SIG-M5 (cell line): ENCODE results near the gene EDAR.

Source experiments
- DNase-seq: peaks from one replicate; lab custom pipeline; 2025; lab: John Stamatoyannopoulos, UW

EDAR gene

DNA sequence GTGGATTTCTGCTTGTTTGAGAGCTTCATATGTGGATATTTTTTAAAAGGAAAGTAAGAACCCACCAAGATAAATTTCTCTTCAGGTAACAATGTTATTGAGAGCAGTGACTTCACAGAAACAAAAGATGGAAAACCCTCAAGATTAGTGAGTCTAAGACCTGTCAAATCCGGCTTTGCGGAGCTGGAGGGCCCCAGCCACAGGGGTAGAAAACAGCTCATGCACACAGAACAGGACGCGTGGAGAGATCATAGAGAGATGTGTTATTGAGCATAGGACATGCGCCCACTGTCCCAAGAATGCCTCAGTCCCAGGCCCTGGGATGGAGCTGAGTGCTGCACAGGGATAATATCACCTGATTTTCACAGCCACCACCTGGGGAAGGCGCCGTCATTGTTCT is 21.3 kb downstream of the EDAR start:
- no peak for DNase-seq

DNA sequence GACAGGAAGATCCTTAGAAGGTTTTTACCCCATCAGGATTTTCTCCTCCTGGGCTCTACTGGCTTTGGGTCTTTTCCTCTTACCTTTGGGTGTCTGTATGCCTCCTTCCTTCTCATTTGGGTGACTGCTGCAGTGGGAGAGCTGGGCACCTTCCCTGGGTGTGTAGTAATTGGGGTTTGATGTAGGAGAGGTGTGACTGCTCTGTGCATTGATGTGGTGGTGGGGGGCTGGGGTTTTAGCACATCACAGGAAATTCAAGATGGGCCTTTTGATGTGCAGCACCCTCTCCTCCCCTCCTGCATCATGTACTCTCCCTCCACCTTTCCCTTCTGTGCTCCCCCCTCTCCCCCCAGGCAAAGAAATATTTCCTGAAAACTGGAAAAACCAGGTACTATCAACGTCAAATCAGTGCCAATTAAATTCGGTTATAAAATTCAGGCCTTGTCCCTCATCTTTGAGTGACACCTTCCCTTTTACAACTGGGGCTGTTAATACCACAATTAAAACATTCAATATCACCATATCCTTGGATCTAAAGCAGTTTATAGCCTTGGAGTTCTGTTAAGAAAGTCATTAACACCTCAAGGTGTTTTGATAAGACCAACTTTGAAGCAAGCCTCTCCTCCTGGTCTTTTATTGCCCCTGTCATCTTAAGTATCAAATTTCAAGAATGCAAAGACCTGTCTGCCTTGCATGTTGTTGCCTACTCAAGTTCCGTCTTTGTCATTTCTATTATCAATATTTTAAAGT is 23.3 kb downstream of the EDAR start:
- no peak for DNase-seq

DNA sequence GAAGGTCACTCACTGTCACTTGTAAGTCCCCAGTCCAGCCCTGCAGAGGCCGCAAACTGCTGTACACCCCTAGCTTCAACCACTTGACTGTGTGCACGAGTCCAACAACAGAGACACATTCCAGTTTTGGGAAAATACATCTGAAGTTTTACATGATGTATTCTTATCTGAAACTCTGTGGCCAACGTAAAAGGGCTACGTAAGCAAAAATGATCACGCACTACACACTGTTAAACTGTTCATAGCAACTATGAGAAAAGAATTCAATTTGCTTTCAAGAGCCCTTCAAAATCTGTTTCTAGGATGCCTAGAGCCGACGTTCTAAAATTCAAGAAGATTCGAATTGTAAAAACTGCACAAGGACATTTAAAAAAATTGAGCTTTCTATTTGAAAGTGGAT is 26.0 kb downstream of the EDAR start:
- DNase-seq, result no peak

DNA sequence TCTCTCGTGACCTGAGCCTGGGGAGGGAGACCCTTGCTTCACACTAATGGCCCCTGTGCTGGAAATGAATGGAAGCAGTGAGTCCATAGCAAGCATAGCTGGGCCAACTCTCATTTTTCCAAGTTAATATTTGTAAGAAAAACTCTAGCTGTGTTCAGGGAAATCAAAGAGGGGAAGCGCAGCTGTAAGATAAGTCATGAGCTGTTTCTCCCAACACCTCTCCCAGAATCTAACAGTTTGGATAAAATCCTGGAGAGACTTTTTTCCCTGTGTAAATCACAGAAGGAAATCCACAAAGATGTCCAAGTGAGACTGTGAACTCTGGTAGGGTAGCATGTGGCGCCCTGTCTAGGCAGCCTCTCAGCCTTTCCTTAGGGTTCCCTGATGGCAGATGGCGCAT is 27.2 kb downstream of the EDAR start:
- DNase-seq, result no peak

DNA sequence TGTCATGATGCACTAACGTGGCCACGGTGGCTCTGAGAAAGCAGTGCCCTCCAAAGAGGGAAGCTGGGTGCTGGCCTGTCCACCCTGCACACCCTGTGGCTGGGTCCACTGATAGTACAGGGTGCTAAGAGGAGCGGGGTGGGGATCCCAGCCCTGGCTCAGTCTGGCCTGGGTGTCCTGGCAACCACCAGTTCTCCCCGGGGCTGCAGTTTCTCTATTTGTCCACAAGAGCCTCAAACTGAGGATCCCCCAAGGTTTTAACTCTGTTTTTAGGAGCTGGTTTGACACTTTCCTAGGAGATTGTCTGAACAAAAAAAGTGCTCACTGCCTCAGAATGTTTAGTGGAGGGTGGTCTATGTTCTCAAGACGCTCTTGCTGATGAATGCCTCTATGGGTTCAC is 29.0 kb downstream of the EDAR start:
- DNase-seq, result no peak

DNA sequence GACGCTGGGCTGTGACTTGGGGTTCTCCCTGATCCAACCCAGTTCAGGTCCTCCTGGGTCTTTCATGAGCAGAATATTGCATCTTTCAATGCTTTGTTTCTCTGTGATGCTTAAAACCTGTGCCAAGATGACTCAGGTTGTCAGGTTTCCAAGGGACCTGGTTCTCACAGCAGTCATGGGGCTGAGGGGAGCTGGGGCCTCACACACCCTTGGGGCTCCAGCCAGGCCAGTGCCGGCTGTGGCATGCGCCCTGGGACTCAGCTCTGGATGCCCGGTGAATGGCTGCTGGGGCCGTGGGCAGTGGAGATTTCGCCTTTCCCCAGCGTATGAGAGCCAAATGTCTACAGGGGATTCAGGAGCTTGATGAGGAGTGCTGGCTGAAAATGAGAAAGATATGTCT is 29.6 kb downstream of the EDAR start:
- DNase-seq, result no peak

DNA sequence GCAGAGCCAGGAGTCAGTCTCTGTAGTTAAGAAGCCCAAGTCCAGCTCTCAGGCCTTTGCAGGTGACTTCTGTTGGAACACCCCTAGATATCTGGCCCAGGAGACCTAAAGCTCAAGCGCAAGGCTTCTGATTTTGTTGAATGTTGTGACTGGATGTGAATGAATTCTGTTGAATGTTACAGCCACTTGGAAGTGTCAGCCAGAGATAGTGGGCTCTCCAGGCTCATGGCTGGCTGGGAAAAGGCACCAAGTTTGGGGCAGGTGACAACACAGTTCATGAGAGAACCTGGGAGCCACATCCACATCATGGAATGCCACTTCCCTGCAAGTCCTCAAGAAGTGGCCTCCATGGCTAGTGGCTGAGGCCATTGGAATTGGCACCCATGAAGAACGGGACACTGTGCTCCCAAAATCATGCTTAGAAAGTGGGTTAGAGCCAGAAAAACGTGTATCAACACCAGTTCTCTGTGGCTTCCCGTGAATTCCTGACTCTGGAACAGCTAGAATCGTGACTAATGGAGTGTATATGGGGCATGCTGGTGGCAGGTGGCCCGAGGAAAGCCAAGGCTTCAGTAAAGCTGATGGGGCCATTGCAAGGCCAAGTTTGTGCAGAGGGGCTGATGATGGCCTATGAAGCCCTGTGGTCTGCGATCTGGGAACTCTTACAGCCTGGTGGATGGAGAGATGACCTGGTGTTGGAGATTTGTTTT is 30.2 kb downstream of the EDAR start:
- no peak for DNase-seq

DNA sequence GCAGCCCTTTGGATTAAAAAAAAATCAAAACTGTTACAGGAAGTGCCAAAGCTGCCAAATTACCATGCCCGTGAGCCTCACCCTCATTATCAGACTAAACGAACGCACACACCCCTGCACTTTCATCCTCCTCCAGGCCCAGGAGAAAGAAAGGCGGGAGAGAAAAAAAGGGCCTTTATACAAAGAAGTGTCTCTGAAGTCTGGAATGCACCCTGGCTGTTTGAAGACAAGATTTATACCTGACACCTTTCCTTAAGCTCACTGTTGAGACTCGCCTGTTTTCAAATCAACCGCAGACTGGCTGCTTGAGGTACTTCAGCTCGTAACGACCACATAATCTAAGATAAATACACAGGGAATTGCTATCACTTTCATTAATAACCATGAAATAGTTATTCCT is 31.0 kb downstream of the EDAR start:
- no peak for DNase-seq

DNA sequence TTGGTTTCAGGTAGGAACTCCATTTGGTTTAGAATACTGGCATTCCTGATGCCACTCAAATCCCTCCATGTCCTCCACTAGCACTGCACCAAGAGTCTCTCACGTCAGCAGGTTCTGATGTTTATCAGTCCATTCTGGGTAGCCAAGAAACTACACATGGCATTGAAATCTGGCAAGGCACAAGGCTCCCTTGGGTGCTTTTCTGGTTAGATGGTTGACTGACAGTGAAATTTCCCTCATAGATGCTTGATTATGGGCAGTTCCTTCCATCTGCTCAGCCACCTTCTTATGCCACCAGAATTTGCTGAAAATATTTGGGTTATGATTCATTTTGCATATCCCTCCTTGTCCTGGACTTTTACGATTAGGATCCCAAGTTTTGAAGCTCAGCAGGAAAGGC is 32.6 kb downstream of the EDAR start:
- DNase-seq, result no peak

DNA sequence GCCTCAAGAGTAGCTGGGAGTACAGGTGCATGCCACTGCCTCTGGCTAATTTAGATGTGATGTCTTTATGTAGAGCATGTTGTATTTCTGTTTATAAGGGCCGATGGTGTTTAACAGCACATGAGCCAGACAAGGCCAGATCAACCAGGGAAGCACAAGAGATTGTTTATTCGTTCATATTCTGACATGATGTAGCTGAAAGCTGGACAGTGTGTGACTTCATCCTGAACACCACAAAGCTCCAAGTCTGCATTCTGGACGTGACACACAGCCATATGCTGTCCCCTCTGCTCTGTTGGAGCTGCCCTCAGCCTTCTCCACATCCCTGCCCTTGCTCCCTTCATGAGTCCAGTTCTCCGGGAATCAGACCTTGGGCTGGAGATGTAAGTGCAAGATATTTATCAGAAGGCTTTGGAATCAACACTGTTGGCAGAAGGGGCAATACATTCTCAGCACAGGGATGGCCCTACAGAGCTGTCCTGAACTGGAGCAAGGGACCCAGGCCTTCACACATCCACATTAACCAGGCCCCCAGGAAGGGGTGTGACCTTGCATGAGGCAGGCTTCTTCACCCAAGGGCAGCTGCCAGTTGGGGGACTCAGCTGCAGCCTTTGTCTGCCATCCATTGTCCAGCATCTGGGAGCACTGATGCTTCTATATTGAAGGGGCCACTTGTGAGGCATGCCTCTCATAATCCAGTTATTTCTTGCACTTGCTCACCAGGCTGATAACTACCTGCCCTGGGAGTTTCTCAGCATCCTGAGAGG is 38.5 kb downstream of the EDAR start:
- DNase-seq, result no peak

DNA sequence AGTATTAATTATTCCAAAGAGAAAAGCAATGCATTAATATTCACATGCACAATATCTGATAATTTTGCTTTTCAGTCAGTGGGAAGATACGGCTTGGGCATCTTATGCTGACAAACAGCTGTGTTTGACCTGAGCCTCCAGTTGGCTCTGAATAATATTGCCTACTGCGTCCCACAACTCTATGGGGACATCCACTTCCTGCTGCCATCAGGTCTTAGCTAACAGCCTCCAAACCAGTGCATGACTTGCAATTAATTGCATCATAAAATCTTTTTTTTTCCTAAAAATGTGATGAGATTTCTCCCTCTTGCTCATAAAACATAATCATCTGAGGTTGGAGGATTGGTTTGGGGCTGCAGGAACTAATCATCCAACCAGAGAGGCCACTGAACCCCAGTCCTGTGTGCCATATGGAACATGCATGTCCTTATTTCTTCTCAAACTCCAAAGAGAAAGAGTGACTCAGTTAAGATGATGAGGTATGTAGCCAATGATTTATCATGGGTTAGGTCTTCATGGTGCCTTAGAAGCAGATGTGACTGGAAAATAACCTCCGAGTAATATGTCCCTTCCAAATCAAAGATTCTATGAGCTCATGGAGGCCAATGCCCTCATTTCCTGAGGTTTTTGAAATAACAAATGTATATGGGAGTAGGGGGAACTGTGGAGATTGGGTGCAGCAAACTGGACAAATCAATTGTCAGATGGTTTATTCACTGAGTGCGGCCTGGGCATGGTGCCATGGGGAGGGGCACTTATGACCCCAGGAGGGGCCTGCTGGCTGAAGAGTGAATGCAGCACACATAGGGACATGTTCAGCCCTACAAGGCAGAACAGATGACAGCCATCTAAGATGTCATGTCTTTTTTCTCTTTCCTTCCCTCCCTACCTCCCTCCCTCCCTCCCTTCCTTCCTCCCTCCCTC is 39.4 kb downstream of the EDAR start:
- no peak for DNase-seq

DNA sequence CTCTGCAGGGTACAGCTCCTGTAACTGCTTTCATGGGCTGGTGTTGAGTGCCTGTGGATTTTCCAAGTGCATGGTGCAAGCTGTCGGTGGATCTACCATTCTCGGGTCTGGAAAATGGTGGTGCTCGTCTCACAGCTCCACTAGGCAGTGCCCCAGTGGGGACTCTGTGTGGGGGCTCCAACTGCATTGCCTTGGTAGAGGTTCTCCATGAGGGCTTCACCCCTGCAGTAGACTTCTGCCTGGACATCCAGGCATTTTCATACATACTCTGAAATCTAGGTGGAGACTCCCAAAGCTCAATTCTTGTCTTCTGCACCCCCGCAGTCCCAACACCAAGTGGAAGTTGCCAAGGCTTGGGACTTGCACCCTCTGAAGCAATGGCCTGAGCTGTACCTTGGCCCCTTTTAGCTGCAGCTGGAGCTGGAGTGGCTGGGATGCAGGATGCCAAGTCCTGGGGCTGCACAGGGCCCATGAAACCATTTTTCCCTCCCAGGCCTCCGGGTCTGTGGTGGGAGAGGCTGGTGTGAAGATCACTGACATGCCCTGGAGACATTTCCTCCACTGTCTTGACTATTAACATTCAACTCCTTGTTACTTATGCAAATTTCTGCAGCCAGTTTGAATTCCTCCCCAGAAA is 41.6 kb downstream of the EDAR start:
- no peak for DNase-seq

DNA sequence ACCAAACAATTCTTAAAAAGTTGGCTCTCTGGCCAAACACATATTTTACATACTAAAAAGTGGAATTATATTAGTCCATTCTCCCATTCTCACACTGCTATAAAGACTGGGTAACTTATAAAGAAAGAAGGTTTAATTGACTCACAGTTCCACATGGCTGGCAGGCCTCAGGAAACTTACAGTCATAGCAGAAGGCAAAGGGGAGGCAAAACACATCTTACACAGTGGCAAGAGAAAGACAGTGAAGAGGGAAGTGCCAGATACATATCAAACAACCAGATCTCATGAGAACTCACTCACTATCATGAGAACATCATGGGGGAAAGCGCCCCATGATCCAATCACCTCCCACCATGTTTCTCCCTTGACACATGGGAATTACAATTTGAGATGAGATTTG is 42.6 kb downstream of the EDAR start:
- no peak for DNase-seq

DNA sequence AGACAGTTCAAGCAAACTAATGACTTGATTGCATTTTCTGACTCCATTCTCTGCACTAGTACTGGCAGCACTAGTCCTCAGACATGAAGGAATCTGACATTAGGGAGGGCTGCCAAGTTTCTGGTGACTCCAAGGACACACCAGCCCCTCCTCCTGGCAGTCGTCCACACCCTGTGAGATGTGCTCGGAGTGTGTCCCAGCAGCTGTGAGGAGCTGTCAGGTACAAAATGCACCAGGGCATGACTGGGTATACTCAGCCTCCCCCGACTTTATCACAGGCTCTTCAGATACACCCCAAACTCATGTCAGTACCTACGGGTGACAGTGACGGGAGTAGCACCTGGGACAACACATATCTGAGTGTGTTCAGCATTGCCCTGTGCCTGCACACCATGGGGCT is 43.1 kb downstream of the EDAR start:
- DNase-seq, result no peak

DNA sequence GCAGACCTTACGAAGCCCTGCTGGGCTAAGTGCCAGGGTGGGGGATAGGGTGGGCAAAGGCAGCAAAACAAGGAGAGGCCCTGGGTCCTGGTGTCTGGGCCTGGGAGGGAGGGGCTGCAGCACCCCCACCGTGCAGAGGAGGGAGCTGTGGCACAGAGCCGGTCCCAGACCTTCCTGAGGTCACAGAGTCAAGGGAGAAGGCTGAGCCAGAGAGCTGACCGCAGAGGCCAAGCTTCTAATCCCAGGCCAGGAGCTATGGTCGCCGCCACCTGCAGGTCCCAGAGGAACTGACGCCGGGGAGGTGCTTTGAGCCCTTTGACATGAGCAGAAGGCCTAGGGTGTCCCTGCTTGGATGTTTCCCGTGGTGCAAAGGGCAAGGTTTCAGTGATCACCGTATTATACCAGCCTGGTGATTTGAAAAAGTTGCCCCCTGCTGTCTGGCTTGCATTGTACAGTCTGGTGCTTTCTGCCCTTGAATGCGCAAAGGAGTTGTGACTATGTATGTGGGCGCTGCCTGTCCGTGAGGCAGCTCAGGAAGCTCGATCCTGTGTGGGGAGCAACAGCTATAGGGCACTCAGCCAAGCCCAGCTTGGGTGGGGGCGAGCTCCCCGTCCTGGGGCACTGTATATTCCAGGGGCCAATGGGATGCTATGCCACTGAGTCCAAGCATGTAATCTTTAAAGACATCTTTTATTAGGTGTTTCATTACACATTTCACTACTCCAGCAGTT is 44.3 kb downstream of the EDAR start:
- DNase-seq, result no peak

DNA sequence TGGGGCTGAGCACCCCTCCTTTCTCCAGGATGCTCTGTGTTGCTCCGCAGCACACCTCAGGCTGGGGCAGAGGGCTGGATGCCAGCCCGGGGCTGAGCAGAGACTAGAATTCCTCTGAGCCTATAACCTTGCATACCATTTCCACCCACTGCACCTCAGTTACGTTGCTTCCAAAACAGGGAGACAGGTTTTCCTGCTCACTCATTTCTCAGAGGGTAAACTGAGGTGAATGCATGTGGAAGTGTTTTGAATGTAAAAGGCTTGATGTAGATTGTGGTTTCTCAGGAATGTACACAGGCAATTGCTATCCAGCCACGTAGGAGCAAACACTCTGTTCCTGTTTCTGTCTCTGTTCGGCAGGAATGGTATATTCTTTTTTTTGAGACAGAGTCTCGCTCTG is 45.3 kb downstream of the EDAR start:
- DNase-seq, result no peak

DNA sequence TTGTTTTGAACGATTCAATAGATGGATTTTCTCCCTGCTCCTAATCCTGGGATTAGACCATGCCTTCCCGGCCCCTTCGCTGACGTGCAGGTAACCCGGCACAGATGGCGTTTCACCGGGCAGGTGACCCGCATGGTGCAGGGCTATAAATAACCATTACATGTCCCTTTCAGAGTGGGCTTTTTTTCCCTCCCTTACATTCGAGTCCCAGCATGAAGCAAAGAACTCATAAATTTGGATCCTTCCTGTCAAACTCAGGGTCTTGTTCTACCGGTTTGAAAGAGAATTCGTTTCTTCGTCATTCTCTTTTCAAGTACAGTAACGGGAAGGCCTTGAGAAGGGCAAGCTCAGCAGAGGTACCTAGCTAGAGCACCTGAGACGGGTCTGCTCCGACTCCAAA is 46.1 kb downstream of the EDAR start:
- no peak for DNase-seq

DNA sequence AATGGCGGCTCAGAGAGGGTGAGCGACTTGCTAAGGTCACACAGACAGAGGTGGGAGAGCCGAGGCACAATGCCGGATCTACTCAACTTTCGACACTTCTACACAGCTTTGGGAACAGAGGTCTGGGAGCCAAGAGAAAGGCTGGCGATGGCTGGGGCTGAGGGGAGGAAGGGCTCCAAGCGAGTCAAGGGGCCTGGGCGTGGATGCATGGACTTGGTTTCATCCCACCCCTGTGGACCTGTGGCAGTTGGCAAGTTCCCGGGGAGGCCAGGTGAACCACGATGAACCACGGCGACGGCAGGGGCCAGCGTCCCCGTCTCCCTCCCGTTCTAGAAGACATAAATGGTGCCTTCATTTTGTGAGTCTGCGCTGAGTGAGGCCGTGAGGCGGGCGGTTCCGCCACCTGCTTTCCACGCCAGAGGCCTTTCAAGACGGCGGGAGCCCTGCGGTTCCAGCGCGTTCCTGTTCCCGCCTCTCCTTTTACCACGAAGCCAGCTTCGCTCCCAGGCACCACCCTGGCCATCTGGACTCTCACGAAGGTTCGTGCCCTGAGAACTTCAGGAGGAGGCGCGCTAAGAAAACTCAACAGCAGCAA is 46.7 kb downstream of the EDAR start:
- no peak for DNase-seq

DNA sequence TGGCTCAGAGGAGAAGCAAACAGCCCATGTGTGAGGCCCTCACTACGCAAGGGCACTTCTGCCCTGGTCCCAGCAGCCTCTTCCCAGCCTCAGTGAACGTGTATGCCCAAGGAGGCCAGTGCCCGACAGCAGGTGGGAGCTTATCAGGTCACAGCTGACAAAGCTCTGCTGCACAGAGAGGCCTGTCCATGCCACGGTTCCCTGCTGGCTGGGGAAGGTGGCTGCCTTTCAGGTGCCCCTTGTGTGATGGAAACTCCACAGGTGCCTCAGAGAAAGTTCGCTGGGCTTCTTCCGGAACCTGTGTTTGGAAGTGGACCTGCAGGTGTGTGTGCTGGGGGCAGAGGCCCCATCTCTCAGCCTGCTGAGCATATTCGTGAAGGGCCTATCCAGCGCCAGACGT is 47.3 kb downstream of the EDAR start:
- DNase-seq, result no peak

DNA sequence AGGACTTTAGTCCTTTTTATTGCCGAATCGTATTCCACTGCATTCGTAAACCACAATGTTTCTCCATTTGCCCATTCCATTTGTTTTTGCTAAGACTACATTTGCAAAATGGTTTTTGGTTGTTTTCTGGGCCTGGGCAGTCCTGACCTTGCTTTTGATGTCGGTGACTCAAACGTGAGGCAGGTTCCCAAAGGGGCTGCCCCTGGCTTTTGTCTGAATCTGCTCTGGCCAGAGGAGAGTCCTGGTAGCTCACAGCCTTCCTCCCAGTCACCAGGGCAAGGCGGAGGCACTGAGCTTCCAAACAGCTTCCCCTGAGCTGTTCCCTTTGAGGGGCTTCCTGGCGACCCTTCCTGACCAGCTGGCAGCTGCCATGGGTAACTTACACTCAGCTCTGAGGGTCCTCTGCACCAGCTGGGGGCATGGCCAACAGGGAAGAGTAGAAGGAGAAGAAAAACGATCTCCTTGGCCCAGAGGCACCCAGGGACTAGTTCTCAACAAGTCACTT is 47.8 kb downstream of the EDAR start:
- no peak for DNase-seq
